Measurements from ENCODE around the gene THOC5. TPM values are rescaled to one million over a fixed set of nuclear protein-coding genes. Genes with fewer than 3 reads are reported as not detected.
"Not testable (repeated sequence)": the region's sequence is repeated elsewhere in the genome, so short reads cannot be mapped to it uniquely, and the experiment has no call there.

THOC5 gene
- total RNA-seq, 2 experiments from 2014 or later, result 52.0 to 54.6 TPM

DNA sequence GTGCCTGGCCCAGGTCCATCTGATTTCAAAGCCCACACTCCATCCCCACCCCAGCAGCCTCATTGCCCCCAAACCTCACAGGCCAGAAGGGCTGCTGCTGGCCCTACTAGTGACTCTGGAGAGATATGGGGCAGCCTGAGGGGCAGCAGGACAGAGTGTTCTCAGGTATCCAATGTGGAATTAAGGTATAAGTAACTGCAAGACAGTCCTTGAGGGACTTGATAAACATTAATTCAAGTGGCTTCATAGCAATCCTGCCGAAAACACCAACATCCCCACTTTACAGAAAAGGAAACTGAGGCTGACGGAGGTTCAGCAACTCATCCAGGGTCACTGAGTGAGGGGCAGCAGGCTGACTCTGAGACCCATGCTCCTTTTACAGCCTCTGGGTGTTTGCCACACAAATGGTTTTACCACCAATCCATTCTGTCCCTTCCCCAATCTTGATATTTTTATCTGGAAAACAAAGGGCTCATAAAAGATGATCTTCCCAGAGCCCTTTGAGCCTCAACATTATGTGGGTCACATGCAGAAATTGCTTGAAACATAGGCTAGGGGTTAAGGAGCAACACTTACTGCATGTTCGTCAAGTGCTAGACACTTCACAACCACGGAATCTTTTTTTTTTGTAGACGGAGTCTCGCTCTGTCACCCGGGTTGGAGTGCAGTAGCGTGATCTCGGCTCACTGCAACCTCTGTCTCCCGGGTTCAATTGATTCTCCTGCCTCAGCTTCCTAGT, 25.1 kb upstream of the THOC5 start:
- Mint-ChIP-seq H3K4me1 (ENCODE audit: low read depth) (peaks cover 13% of the 10 kb centered on the region), H3K4me3 (no peak overlapping the region), H3K27me3 (no peaks in the 10 kb centered on the region), H3K27ac (no peak overlapping the region), H3K36me3 (peaks cover 2% of the 10 kb centered on the region), H3K9me3 (no peaks in the 10 kb centered on the region)
- POLR2A ChIA-PET, result no interaction called here
- intact Hi-C loops (cut with micrococcal nuclease), result no loop called here
- CTCF ChIA-PET, result interaction anchor here (0.6 kb wide), 1 partner anchor 105 kb away, joined by 3 read pairs; no protein-coding TSS in a partner anchor
- no peak for DNase-seq

DNA sequence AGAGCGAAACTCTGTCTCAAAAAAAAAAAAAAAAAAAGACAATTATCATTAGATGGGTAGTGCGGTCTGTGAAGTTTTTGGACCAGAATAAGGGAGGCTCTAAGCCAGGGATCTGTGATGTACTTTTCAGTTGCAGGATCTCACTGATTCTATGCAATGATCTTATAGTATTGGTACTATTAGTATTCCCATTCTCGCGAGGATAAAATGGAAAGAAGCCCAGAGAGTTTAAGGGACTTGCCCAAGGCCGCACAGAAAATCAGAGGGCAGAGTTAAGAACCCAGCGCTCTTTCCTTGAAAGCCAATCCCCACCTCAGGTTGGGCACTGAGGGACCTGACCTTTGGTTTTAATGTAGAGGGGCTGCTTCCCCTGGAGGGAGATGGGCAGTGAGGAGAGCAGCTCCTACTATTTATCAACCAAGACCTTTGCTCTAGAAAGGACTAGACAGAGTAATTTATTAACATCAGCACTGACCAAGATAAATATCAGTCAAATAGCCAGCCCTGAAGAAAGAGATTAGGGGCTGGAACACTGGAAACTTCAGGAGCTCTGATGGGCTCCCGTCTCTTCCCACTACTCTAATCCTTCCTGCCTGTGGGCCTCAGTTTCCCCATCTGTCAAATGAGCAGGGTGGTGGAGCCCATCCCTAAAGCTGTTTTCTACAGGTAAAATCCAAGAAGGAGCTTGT, 21.3 kb upstream of the THOC5 start:
- H3K4me1 Mint-ChIP-seq (ENCODE audit: low read depth), result peaks cover 2% of the 10 kb centered on the region
- H3K27me3 Mint-ChIP-seq, result no peaks in the 10 kb centered on the region
- POLR2A ChIA-PET, result no interaction called here
- intact Hi-C loops (cut with micrococcal nuclease), result no loop called here
- CTCF ChIA-PET, result interaction anchor here (1.0 kb wide), 1 partner anchor 50 kb away, joined by 5 read pairs; no protein-coding TSS in a partner anchor
- H3K27ac Mint-ChIP-seq, result no peak overlapping the region
- H3K9me3 Mint-ChIP-seq, result no peaks in the 10 kb centered on the region
- no peak overlapping the region for H3K4me3 Mint-ChIP-seq
- no peak for DNase-seq
- peaks cover 4% of the 10 kb centered on the region for H3K36me3 Mint-ChIP-seq

DNA sequence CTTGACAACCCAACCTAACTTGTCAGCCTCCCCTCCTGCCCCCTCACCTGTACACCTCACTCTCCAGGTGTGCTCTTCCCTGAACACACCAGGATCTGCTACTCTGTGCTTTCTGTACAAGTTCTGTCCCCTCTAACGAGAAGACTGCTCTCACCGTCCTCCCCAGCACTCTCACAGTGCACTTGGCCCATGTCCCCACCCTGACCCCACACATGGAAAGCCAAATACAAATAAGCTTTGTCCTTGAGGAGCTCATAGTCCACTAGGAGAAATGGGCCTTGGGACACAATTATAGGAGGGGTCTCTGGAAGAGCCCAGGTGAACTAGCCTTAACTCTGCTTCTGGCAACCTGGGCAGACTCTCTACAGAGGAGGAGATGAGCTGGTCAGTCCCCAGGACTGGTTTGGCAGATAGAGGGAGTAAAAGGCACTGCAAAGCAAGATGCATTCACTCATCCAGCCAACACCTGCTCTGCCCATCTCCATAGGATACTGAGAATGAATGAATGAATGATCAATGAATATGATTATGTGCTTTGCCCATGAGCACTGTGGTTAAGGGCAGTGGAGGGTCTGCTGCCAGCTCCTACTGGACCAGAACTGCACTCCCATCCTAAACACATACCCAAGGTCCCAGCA, 17.5 kb upstream of the THOC5 start:
- POLR2A ChIA-PET, result interaction anchor here (0.6 kb wide), 1 partner anchor 16 kb away, joined by 4 read pairs; no protein-coding TSS in a partner anchor
- intact Hi-C loops (cut with micrococcal nuclease), result no loop called here
- H3K27me3 Mint-ChIP-seq, result no peaks in the 10 kb centered on the region
- no peak for DNase-seq
- no peaks in the 10 kb centered on the region for H3K9me3 Mint-ChIP-seq
- no peak overlapping the region for H3K4me3 Mint-ChIP-seq
- H3K36me3 Mint-ChIP-seq, result peaks cover 16% of the 10 kb centered on the region
- CTCF ChIA-PET, result interaction anchor here (0.6 kb wide), 1 partner anchor 16 kb away, joined by 4 read pairs; no protein-coding TSS in a partner anchor
- H3K27ac Mint-ChIP-seq, result no peak overlapping the region
- H3K4me1 Mint-ChIP-seq (ENCODE audit: low read depth), result no peaks in the 10 kb centered on the region

DNA sequence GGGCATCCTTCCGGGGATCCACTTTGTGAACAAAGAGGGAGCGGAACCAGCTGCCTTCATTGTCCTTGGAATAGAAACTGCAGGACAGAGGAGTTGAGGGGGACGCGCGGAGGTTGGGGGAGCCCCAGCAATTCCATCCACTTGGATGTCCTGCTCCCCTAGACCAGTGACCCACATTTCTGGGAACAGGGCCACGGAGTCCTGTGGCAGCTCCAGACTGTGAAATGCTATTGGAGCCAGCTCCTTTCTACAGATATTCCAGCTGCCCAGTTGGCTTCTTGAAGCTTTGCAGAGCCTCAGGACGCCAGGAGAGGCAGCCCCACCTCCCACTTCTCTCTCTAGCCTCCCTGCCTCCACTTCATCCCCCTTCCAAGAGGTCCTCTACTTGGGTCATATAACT, 16.9 kb upstream of the THOC5 start:
- H3K36me3 Mint-ChIP-seq, result peaks cover 18% of the 10 kb centered on the region
- POLR2A ChIA-PET, result no interaction called here
- no peaks in the 10 kb centered on the region for H3K27me3 Mint-ChIP-seq

DNA sequence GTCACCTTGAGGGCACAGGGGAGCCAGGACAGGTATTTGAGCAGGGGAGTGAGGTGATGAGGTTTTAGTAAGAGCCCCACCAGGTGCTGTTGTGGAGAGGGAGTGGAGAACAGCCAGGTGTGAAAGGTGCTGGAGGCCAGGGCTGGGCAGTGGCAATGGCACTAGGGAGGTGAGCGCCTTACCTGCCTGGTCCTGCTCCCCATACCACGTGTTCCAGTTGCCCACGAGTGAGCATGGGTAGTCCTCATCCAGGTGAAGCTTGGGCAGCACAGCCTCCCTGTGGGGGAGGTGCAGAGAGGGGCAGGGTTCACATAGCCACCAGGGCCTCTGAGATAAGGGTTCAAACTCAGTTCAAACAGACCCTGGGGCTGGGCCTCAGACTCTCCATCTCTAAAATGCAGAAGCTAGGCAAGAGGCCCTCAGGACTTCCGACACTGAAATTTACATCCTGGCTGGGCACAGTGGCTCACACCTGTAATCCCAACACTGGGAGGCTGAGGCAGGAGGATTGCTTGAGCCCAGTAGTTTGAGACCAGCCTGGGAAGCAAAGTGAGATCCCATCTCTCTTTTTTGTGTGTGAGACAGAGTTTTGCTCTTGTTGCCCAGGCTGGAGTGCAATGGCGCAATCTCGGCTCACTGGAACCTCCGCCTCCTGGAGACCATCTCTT, 15.6 kb upstream of the THOC5 start:
- Mint-ChIP-seq H3K27ac (no peak overlapping the region), H3K4me3 (no peak overlapping the region), H3K36me3 (peaks cover 17% of the 10 kb centered on the region), H3K9me3 (no peaks in the 10 kb centered on the region), H3K27me3 (no peaks in the 10 kb centered on the region), H3K4me1 (ENCODE audit: low read depth) (no peaks in the 10 kb centered on the region)
- CTCF ChIA-PET, result no interaction called here
- POLR2A ChIA-PET, result no interaction called here
- intact Hi-C loops (cut with micrococcal nuclease), result no loop called here
- no peak for DNase-seq

More for the DNA sequence above, 16.9 kb upstream of the THOC5 start:
- Mint-ChIP-seq H3K4me3 (no peak overlapping the region), H3K4me1 (ENCODE audit: low read depth) (no peaks in the 10 kb centered on the region), H3K9me3 (no peaks in the 10 kb centered on the region), H3K27ac (no peak overlapping the region)
- DNase-seq, result no peak
- CTCF ChIA-PET, result interaction anchor here (0.6 kb wide), 1 partner anchor 17 kb away, joined by 4 read pairs; no protein-coding TSS in a partner anchor
- intact Hi-C loops (cut with micrococcal nuclease), result no loop called here

DNA sequence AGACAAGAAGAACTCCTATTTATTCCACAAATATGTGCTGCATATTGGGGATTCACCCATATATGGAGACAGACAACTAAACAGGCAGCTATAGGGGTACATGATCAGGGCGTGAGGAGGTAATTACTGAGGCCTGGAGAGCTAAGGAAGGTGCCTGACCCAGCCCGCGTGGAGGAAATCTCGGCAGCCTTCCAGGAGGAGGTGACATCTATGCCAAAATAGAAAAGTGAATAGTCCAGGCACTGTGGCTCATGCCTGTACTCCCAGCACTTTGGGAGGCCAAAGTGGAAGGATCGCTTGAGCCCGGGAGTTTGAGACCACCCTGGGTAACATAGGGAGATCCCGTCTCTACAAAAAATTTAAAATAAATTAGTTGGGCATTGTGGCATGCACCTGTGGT, 13.8 kb upstream of the THOC5 start:
- DNase-seq, result no peak
- H3K36me3 Mint-ChIP-seq, result peaks cover 18% of the 10 kb centered on the region
- intact Hi-C loops (cut with micrococcal nuclease), result no loop called here
- no peak overlapping the region for H3K4me3 Mint-ChIP-seq
- H3K4me1 Mint-ChIP-seq (ENCODE audit: low read depth), result no peaks in the 10 kb centered on the region
- no peak overlapping the region for H3K27ac Mint-ChIP-seq
- ChIA-PET POLR2A (no interaction called here), CTCF (interaction anchor here (1.5 kb wide), 1 partner anchor 23 kb away, joined by 4 read pairs; no protein-coding TSS in a partner anchor)
- no peaks in the 10 kb centered on the region for H3K9me3 Mint-ChIP-seq
- H3K27me3 Mint-ChIP-seq, result no peaks in the 10 kb centered on the region

DNA sequence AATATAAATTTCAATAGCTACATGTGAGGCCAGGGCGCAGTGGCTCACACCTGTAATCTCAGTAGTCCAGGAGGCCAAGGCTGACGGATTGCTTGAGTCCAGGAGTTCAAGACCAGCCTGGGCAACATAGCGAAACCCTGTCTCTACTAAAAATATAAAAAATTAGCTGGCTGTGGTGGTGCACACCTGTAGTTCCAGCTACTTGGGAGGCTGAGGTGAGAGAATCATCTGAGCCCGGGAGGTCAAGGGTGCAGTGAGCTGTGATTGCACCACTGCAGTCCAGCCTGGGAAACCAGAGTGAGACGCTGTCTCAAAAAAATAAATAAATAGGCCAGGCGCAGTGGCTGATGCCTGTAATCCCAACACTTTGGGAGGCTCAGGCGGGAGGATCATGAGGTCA, 13.0 kb upstream of the THOC5 start:
- DNase-seq; POLR2A ChIA-PET; H3K4me1 Mint-ChIP-seq (ENCODE audit: low read depth); H3K27me3 Mint-ChIP-seq; H3K27ac Mint-ChIP-seq; H3K9me3 Mint-ChIP-seq; H3K4me3 Mint-ChIP-seq; intact Hi-C loops (cut with micrococcal nuclease): not testable (repeated sequence)
- peaks cover 18% of the 10 kb centered on the region for H3K36me3 Mint-ChIP-seq
- CTCF ChIA-PET, result interaction anchor here (1.5 kb wide), 1 partner anchor 23 kb away, joined by 4 read pairs; no protein-coding TSS in a partner anchor

DNA sequence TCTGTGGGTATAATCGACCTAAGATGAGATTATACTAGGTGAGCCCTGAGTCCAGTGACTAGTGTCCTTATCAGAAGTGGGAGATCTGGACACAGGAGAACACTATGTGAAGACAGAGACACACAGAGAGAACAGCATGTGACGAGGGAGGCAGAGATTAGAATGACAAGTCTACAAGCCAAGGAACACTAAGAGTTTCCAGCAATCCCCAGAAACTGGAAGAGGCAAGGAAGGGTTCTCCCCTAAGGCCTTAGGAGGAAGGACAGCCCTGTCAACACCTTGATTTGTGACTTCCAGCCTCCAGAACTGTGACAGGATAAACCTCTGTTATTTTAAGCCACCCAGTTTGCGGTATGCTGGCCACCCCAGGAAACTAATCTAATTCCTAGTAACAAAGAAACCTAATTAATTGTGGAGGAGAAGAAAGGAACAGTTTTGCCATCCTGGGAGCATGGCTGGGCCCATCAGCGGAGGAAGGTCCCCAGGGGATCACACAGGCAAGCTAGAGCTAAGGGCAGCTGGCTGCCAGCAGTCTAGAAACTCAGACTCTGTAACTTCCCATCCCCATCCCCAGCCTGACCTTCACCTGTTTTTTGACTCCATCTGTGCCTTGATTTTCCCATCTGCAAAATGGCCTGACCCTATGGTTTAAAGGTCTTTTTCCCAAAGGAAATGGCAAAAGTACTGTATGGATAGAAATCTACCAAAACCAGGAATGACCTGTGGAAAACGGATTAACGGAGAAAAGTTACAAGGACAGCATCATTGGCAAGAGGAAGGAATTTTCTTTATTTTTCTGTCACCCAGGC, 10.3 kb upstream of the THOC5 start:
- Mint-ChIP-seq H3K27me3 (no peaks in the 10 kb centered on the region), H3K9me3 (no peaks in the 10 kb centered on the region), H3K27ac (no peak overlapping the region), H3K36me3 (peaks cover 20% of the 10 kb centered on the region), H3K4me3 (no peak overlapping the region), H3K4me1 (ENCODE audit: low read depth) (no peaks in the 10 kb centered on the region)
- CTCF ChIA-PET, result no interaction called here
- intact Hi-C loops (cut with micrococcal nuclease), result no loop called here
- DNase-seq, result no peak
- POLR2A ChIA-PET, result no interaction called here

DNA sequence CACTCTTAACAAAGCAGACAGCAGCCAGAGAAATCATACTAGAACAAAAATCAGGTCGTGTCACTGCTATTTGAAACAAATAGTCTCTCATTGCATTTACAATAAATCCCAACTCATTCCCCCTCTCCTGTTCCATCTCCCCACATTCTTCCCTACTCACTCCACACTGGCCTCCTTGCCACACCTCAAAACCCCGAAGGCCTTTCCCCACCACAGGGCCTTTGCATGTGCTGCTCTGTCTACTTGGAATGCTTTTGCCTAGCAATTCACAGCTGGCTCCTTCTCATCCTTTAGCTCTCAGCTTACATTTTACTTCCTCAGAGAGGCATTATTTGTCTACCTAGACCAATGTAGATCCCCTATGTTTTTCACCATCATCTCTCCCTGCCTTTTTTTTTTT, 6.3 kb upstream of the THOC5 start:
- ChIA-PET POLR2A (interaction anchor here (0.6 kb wide), 1 partner anchor 14 kb away, joined by 4 read pairs; no protein-coding TSS in a partner anchor), CTCF (no interaction called here)
- no peaks in the 10 kb centered on the region for H3K4me1 Mint-ChIP-seq (ENCODE audit: low read depth)
- no peak overlapping the region for H3K27ac Mint-ChIP-seq
- no peaks in the 10 kb centered on the region for H3K27me3 Mint-ChIP-seq
- H3K9me3 Mint-ChIP-seq, result no peaks in the 10 kb centered on the region
- intact Hi-C loops (cut with micrococcal nuclease), result no loop called here
- peaks cover 19% of the 10 kb centered on the region for H3K36me3 Mint-ChIP-seq
- no peak overlapping the region for H3K4me3 Mint-ChIP-seq
- DNase-seq, result no peak

DNA sequence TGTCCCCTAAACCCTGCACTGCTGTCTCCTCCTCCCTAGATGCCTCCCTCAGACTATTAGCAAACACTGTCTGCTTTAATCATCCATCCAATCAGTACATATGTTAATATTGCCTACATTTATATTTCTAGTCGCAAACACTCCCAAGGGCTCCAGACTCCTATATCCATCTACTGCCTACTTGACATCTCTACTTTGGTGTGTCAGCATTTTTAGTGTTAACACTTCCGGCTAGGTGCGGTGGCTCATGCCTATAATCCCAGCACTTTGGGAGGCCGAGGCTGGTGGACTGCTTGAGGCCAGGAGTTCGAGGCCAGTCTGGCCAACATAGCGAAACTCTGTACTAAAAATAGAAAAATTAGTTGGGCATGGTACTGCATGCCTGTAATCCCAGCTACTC, 5.5 kb upstream of the THOC5 start:
- ChIA-PET CTCF (no interaction called here), POLR2A (no interaction called here)
- Mint-ChIP-seq H3K27ac (no peak overlapping the region), H3K4me3 (no peak overlapping the region), H3K9me3 (no peaks in the 10 kb centered on the region), H3K4me1 (ENCODE audit: low read depth) (peaks cover under 1% of the 10 kb centered on the region), H3K27me3 (no peaks in the 10 kb centered on the region), H3K36me3 (peaks cover 17% of the 10 kb centered on the region)
- intact Hi-C loops (cut with micrococcal nuclease), result no loop called here
- DNase-seq, result no peak

DNA sequence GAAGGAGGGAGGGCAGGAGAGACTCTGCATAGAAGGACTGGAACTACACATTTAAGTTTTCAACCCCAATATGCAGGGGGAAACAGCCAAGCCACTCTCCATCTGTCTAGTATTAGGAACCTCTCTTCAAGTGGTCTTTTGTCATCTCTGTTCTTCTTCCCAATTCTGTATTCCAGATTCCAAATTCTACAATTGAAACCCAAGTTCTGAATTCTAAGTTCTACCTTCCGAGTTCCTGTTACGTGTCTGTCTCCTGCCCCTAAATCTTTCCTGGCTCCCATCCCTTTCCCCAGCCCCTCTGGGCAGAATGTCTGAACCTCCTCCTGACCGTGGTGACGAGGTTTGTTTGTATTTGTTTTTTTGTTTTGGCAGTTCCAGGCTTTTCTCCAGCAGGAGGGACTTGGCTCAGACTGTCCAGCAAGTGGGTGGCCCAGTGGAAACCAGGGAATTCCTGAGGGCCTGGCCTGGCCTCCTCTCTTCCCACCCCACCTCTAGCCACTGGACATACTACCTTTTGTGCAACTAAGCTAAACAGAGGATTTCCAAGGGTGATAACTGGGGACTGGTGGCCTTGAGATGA, 1.6 kb upstream of the THOC5 start:
- ChIA-PET CTCF (interaction anchor here (1.0 to 1.4 kb wide), 2 partner anchors 49 to 450 kb away, joined by 4 read pairs; no protein-coding TSS in a partner anchor), POLR2A (no interaction called here)
- no peaks in the 10 kb centered on the region for H3K27me3 Mint-ChIP-seq
- intact Hi-C loops (cut with micrococcal nuclease), result no loop called here
- no peak for DNase-seq
- H3K4me1 Mint-ChIP-seq (ENCODE audit: low read depth), result peaks cover 13% of the 10 kb centered on the region
- no peak overlapping the region for H3K27ac Mint-ChIP-seq
- peaks cover 17% of the 10 kb centered on the region for H3K36me3 Mint-ChIP-seq
- no peaks in the 10 kb centered on the region for H3K9me3 Mint-ChIP-seq
- peak overlapping the region; percentile 4 for H3K4me3 Mint-ChIP-seq
